ENCODE data around the gene GTF2H3.
"Not testable (repeated sequence)": the region's sequence is repeated elsewhere in the genome, so short reads cannot be mapped to it uniquely, and the experiment has no call there.

GTF2H3 gene

DNA sequence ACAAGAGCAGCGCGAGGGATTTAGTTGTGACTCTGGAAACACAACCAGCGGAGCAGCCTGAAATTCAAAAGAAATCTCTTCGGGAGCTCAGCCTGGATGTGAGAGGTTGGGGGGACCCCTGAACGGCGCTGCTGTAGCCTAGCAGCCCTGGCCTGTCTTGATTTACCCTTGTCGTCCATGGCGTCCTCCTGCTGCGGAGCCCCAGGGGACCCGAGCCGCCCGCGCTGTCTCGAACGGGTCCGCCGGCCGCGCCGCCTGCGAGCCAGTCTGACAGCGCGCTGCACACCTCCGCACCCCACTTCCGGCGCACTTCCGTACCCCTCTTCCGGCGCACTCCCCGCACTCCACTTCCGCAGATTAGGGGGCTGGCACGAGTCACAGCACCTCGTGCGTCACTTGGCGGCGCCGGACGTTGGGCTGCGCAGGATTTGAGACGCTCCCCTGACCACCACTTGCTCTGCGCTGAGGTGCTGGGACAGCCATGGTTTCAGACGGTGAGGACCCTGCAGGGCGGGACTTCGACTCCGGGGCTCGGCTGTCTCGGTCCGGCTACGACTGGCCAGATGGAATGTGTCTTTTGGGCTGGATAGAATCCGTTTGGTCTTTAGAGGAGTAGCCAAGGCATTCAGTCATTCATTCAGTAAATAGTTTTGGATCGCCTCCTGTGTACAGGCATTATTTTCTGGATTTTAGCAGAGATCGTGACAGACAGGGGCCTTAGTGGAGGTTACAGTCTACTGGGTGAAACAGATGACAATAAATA is at the start of gene GTF2H3, which contains the start of gene EIF2B1:
TSS of gene GTF2H3 (plus strand) at position 451 of the 763 bp plus-strand sequence. CDS start at position 482, 31 bp downstream.
TSS of gene EIF2B1 (minus strand) at position 308 of the 763 bp plus-strand sequence. CDS start at position 179, 129 bp downstream.
- in situ Hi-C loops (cut with MboI; ENCODE audit: low pct_unique_long_range_greater_than_20kb, low sequenced_read_pairs): no loop called here
- DNase-seq: peak; percentile 98

- in situ Hi-C loops (cut with MboI; ENCODE audit: low pct_unique_long_range_greater_than_20kb, low sequenced_read_pairs): no loop called here
- no peak for DNase-seq
These were observed 41.7 kb upstream of the GTF2H3 start for GRCh38 chr12:123591702-123592481.

DNA sequence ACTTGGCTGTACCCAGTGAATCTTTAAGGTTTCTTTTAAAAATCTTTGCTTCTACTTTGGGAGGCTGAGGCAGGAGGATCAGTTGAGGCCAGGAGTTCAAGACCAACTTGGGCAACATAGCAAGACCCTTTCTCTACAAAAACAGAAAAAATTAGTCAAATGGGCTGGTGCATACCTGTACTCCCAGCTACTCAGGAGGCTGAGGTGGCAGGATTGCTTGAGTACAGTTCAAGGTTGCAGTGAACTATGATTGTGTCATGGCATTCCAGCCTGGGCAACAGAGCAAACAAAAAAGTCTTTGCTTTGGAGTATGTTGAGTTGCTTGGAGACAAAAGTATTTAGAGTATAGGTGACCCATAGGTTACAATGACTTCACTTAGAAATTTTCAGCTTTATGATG is 37.9 kb upstream of the GTF2H3 start:
- DNase-seq: no peak
- in situ Hi-C loops (cut with MboI; ENCODE audit: low pct_unique_long_range_greater_than_20kb, low sequenced_read_pairs): no loop called here

- DNase-seq: no peak
- in situ Hi-C loops (cut with MboI; ENCODE audit: low pct_unique_long_range_greater_than_20kb, low sequenced_read_pairs): no loop called here
These were observed 36.5 kb upstream of the GTF2H3 start for GRCh38 chr12:123597100-123597499.

- in situ Hi-C loops (cut with MboI; ENCODE audit: low pct_unique_long_range_greater_than_20kb, low sequenced_read_pairs): no loop called here
These were observed 35.1 kb upstream of the GTF2H3 start for GRCh38 chr12:123598522-123598921.

GRCh38 chr12:123599310-123599709 is 34.3 kb upstream of the GTF2H3 start:
- in situ Hi-C loops (cut with MboI; ENCODE audit: low pct_unique_long_range_greater_than_20kb, low sequenced_read_pairs): no loop called here
- DNase-seq: no peak

More at GRCh38 chr12:123598522-123598921, 35.1 kb upstream of the GTF2H3 start:
- no peak for DNase-seq

GRCh38 chr12:123599721-123600120 is 33.9 kb upstream of the GTF2H3 start:
- no peak for DNase-seq
- in situ Hi-C loops (cut with MboI; ENCODE audit: low pct_unique_long_range_greater_than_20kb, low sequenced_read_pairs): no loop called here

DNA sequence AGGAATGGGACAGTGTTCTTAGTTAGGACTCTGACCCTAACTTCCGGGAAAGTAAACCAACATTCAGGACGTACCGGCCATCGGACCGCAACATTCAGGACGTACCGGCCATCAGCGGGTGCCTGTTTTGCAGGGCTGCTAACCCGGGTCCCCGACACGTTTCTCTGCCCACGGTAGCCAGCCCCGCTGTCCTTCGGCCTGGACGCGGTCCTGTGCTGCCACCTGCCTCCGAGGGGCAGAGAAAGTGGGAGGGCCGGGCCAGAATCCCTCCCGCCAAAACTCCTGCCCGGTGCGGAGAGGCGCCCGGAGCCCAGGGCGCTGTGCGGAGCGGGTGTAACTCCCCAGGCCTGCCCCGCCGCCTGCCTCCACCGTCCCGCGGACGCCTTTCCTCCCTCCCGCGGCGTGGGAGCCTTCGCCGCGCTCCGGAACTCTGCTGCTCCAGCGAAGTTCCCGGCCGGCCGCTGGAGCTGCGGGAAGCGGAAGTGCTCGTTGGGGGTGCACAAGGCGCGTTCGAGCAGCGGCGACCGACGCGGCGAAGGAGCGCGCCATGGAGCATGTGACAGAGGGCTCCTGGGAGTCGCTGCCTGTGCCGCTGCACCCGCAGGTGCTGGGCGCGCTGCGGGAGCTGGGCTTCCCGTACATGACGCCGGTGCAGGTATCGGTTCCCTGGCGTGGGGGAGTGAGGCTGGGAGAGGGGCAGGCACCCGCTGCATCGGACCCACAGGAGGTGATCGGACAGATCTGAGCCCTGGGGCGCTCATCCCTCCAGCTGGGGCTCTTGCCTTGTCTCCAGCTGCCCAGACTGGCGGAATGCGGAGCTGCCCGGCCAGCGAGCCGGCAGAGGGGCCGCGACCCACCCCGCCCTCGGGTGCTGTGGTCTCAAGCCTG is 31.8 kb upstream of the GTF2H3 start, which contains the start of gene DDX55:
TSS of gene DDX55 (plus strand) at position 498 of the 888 bp plus-strand sequence. CDS start at position 548, 50 bp downstream.
- in situ Hi-C loops (cut with MboI; ENCODE audit: low pct_unique_long_range_greater_than_20kb, low sequenced_read_pairs): no loop called here
- peak; percentile 86 for DNase-seq

GRCh38 chr12:123602651-123603195 is 30.9 kb upstream of the GTF2H3 start:
- peak; percentile 16 for DNase-seq
- in situ Hi-C loops (cut with MboI; ENCODE audit: low pct_unique_long_range_greater_than_20kb, low sequenced_read_pairs): no loop called here

- in situ Hi-C loops (cut with MboI; ENCODE audit: low pct_unique_long_range_greater_than_20kb, low sequenced_read_pairs); DNase-seq: not testable (repeated sequence)
These were observed 30.1 kb upstream of the GTF2H3 start for GRCh38 chr12:123603495-123603894.

DNA sequence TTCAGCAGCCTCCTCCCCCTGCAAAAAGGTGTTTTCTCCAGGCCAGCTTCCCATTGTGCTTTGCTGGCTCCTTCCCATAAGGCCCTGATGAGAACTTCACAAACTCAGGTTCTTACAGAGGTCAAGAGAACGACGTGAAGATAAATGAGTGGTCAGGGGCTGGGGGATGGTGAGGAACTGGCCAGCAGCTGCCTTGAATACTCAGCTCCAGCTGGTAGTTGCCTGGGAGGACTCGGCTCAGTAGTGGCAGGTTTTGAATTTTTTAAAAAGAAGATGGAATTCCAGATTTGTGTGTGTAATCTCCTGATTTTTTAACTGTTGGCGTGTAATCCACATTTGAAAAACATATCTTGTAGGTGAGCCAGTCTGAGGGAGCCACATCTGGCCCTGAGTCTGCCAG is 25.9 kb upstream of the GTF2H3 start:
- DNase-seq: no peak
- in situ Hi-C loops (cut with MboI; ENCODE audit: low pct_unique_long_range_greater_than_20kb, low sequenced_read_pairs): no loop called here

- no peak for DNase-seq
- in situ Hi-C loops (cut with MboI; ENCODE audit: low pct_unique_long_range_greater_than_20kb, low sequenced_read_pairs): no loop called here
These were observed 25.4 kb upstream of the GTF2H3 start for GRCh38 chr12:123608182-123608581.

DNA sequence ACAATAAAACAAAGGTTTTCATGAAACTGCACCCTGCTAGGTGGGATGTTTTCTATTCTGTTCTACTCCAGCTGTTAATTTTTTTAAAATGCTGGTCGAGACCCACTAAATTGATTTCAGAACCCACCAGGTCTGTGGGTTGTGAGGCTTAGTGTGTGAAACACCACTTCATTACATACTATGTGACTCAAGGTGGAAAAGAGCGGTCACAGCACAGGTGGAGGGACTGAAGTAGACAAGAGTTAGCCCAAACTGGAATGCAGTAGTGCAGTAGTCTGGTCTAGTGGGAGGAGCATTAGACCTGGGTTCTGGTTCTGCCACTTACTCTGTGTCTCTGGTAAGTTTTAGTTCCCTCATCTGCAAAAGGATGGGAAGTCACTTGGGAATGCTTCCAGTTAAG is 19.5 kb upstream of the GTF2H3 start:
- in situ Hi-C loops (cut with MboI; ENCODE audit: low pct_unique_long_range_greater_than_20kb, low sequenced_read_pairs): no loop called here

DNA sequence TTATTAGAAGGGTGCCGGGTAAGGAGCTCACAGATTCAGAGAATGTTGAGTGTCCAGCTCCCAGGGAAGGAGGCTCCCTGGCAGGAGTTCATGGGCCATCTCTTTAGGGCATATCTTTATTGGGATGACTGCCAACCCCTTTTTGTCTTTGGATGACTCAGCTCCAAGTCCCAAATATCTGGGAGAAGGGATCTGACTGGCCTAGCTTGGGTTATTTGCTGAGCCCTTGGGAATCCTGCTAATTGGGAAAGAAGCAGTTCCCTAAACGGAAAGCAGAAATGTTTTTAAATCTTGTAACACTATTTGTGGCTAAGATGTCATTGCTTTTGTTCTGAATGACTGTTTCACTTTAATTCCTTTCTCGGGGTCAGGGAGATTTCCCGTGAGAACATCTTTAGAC is 19.1 kb upstream of the GTF2H3 start:
- in situ Hi-C loops (cut with MboI; ENCODE audit: low pct_unique_long_range_greater_than_20kb, low sequenced_read_pairs): no loop called here
- no peak for DNase-seq

More for the DNA sequence above, 19.5 kb upstream of the GTF2H3 start:
- DNase-seq: no peak

GRCh38 chr12:123617144-123617543 is 16.5 kb upstream of the GTF2H3 start:
- DNase-seq: no peak
- in situ Hi-C loops (cut with MboI; ENCODE audit: low pct_unique_long_range_greater_than_20kb, low sequenced_read_pairs): no loop called here

GRCh38 chr12:123617580-123617979 is 16.0 kb upstream of the GTF2H3 start:
- DNase-seq: no peak
- in situ Hi-C loops (cut with MboI; ENCODE audit: low pct_unique_long_range_greater_than_20kb, low sequenced_read_pairs): no loop called here

DNA sequence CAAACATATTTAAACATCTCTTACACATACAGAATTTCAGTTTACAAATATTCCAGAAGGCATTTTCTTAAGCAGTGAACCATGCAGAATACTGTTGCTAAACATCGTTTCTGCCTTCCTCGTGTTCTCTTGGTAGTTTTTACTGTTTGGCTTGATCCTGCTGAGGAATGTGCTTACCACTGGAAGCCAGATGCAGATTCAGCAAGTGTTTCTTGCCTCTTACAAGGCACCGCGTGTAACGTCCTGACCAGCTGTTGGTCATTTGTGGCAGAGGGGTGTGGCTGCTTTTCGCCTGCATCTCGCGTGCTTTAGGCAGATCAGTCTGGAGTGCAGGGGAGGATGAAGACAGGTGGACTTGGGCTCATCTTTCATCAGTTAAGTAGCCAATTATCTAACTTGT is 12.5 kb upstream of the GTF2H3 start:
- in situ Hi-C loops (cut with MboI; ENCODE audit: low pct_unique_long_range_greater_than_20kb, low sequenced_read_pairs): no loop called here
- DNase-seq: no peak

DNA sequence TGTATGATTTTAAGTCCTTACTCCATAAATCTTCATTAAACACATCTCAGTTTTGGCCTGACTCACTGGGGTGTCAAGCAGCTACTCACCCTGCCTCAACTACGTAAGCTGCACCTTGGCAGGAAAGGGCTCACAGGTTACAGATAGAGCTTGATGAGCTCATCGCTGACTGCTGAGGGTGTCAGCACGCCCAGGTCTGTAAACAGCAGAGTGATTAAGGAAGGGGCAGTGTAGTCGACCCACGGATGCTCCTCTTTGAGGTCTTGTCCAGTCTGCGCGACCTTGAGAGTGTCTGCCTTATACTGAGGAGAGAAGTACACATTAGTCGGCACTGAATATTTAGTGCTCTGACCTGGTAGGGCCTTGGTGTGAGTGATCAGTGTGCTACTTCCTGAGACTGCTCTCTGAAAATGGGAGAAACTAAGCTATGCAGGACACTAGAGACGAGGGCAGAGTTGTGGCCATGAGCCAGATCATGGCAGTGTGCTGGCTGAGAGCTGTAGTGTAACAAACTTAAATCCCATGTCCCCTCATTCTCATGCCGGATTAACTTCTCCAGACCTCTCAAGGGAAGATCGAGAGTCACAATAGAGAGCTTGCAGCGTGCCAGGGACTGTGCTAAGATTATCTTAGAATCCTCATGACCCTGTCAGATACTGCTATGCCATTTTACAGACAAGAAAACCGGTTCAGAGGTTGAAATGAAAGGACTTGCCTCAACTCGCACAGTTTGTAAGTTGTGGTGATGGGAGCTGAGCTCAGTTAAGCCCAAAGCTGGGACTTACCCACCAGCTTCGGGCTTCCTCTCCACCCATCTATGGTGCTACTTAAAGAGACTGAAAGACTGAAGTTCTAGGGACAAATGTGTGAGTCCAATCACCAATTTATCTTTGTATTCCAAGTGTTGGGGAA is 11.8 kb upstream of the GTF2H3 start:
- DNase-seq: no peak
- in situ Hi-C loops (cut with MboI; ENCODE audit: low pct_unique_long_range_greater_than_20kb, low sequenced_read_pairs): no loop called here

All from KBM-7 (cell line).